ENCODE results near the gene SMC6. TPM values are rescaled to one million over a fixed set of nuclear protein-coding genes. Genes with fewer than 3 reads are reported as not detected.

SMC6 gene
- total and polyA plus RNA-seq, 10 of the 15 experiments (the other 5 are each of a cell fraction or from before 2014, with no cell fraction given), result 12.8 to 63.8 (median 38.8) TPM

GRCh38 chr2:17768894-17769293 is 15.3 kb upstream of the SMC6 start (continued):
- no peak for TF ChIP-seq ZBTB40 (IDR thresholded peaks at IDR 0.05; ENCODE audit: borderline replicate concordance)
- no peak for TF ChIP-seq CREM (IDR thresholded peaks at IDR 0.05; ENCODE audit: low read depth)

DNA sequence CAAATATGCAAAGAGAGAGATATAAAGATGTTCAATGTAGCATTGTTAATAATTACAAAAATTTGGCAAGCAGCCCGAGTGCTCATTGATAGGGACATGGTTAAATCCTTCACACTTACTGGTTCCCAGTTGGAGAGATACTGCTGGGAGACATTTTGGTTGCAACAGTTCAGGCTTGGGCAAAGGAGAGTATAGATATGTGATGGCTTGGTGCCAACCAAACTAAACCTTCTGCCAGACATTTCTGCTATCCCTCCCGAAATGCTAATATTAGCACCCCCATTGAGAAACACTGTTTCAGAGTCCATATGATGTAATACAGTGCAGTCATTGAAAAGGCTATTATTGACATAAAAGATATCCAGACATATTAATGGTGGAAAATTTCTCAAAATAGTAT is 11.8 kb upstream of the SMC6 start:
- CTCF ChIA-PET, result no interaction called here
- POLR2A ChIA-PET, result interaction anchor here (1.2 kb wide), 1 partner anchor 10 kb away, joined by 3 read pairs; no protein-coding TSS in a partner anchor
- in situ Hi-C loops (cut with MboI), result no loop called here
- Histone ChIP-seq H3K36me3 (ENCODE audit: control insufficient read depth in 2 of 2, insufficient read depth in 2 of 2, low read length in 1 of 2) (peaks cover 1 to 17% of the 10 kb centered on the region in 2 experiments), H3K79me2 (ENCODE audit: control insufficient read depth, insufficient read depth, low read length) (peaks cover 4% of the 10 kb centered on the region), H3K4me2 (ENCODE audit: control insufficient read depth, insufficient read depth) (no peak overlapping the region), H2AFZ (ENCODE audit: control insufficient read depth, low read depth, low read length) (no peak overlapping the region), H3K9me3 (replicated peaks; ENCODE audit: control insufficient read depth, insufficient read depth, low read length) (no peaks in the 10 kb centered on the region), H4K20me1 (ENCODE audit: control insufficient read depth, insufficient read depth) (no peaks in the 10 kb centered on the region), H3K9ac (ENCODE audit: control insufficient read depth, insufficient read depth, low read length) (no peak overlapping the region), H3K4me1 (ENCODE audit: control insufficient read depth, insufficient read depth, low read length) (no peaks in the 10 kb centered on the region), H3K27ac (ENCODE audit: control insufficient read depth, insufficient read depth) (no peak overlapping the region), H3K4me3 (no peak overlapping the region), H3K27me3 (replicated peaks in 1 of 2; ENCODE audit: control insufficient read depth in 2 of 2, insufficient read depth in 2 of 2, low read length in 1 of 2) (no peaks in the 10 kb centered on the region)
- SMC1A ChIA-PET (ENCODE audit: uncharacterized antibody, unreplicated experiment), result interaction anchor here (1.2 kb wide), 1 partner anchor 94 kb away, joined by 3 read pairs; no protein-coding TSS in a partner anchor
- TF ChIP-seq RBBP5 (conservative IDR thresholded peaks at IDR 0.05), result no peak
- no peak for TF ChIP-seq SIX5 (IDR thresholded peaks at IDR 0.05; ENCODE audit: low read depth, low read length, severe bottlenecking)
- TF ChIP-seq TBL1XR1 (IDR thresholded peaks at IDR 0.05; ENCODE audit: low read depth, low read length), result no peak
- no peak for TF ChIP-seq ZSCAN29 (IDR thresholded peaks at IDR 0.05)
- no peak for TF ChIP-seq ASH2L (IDR thresholded peaks at IDR 0.05; ENCODE audit: borderline replicate concordance, low read depth)
- TF ChIP-seq KDM1A (IDR thresholded peaks at IDR 0.05; ENCODE audit: borderline replicate concordance), result no peak
- TF ChIP-seq, protein P1, sequence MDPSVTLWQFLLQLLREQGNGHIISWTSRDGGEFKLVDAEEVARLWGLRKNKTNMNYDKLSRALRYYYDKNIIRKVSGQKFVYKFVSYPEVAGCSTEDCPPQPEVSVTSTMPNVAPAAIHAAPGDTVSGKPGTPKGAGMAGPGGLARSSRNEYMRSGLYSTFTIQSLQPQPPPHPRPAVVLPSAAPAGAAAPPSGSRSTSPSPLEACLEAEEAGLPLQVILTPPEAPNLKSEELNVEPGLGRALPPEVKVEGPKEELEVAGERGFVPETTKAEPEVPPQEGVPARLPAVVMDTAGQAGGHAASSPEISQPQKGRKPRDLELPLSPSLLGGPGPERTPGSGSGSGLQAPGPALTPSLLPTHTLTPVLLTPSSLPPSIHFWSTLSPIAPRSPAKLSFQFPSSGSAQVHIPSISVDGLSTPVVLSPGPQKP (IDR thresholded peaks at IDR 0.05; ENCODE audit: low read depth, low read length), result no peak
- no peak for TF ChIP-seq BACH1 (IDR thresholded peaks at IDR 0.05; ENCODE audit: borderline replicate concordance)
- TF ChIP-seq CBX3 (IDR thresholded peaks at IDR 0.05; ENCODE audit: borderline replicate concordance, low read depth), result no peak
- TF ChIP-seq SIN3A (IDR thresholded peaks at IDR 0.05; ENCODE audit: low read depth, low read length), result no peak
- no peak for TF ChIP-seq MEF2B (IDR thresholded peaks at IDR 0.05; ENCODE audit: partially characterized antibody, poor library complexity, severe bottlenecking)
- no peak for TF ChIP-seq USF1 (IDR thresholded peaks at IDR 0.05; ENCODE audit: borderline replicate concordance, extremely low read length, insufficient read depth, low read depth, low read length)
- no peak for TF ChIP-seq CBFB (IDR thresholded peaks at IDR 0.05; ENCODE audit: low read depth)
- RAD21 ChIA-PET (ENCODE audit: unreplicated experiment), result no interaction called here
- DNase-seq (ENCODE audit: low read depth, low spot score) (no peak), ATAC-seq (no peak), FAIRE-seq (no peak)
- intact Hi-C loops (cut with micrococcal nuclease; ENCODE audit: unreplicated experiment), result no loop called here
- no TSS peak for BruUV-seq (replicated peaks)
- 100% methylated on average over 2 of the region's 2 CpGs for WGBS (ENCODE audit: insufficient coverage, insufficient replicate concordance, low lambda C conversion rate, missing lambda C conversion rate)
